HG02759 (cell line): ENCODE measurements around the gene BRMS1.
"Not testable (repeated sequence)": the region's sequence is repeated elsewhere in the genome, so short reads cannot be mapped to it uniquely, and the experiment has no call there.

Source experiments
- ATAC-seq: cut with Tn5 transposase; IDR thresholded peaks from one replicate; pipeline ENCODE4 v1.9.1; 2021; ENCODE audit warnings: mild to moderate bottlenecking, moderate library complexity; ENCODE audit not compliant: unreplicated experiment

Gene BRMS1

DNA sequence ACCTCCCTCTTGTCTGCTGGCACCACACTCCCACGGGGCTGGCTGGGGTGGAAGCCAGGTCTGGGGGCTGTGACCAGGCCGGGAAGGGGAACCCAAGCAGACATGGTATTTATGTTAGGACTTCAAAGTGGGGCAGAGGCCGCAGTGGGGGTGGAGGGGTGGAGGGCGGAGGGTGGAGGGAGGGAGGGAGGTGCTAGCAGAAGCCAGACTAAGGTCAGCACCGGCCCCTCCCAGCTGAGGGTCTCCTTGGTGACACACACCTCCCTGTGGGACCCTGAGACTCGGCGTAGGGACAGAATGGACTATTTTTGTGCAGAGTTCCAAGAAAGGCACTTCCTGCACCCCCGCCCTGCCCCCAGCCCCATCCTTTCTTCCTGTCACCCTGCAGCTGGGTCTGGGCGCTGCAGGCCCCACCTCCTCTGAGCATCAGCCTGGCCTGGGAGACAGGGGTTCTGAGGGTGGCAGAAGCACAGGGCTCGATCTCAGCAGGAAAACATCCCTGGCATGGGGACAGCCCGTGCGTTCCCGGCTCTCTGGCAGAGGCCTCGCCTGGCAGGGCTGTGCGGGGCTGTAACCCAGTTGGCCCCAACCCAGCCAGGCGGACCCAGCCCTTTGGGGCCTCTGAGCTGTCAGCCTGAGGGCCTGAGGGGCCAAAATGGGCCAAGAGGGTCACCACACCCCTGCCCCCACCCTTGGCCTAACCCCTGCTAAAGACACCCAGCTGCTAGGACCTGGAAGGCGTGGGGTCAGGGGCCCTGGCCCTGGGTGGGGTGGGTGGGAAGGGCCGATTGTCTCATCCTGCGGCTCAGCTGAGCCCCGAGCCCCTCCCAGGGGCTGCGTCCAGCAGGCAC, 18.4 kb downstream of the BRMS1 start:
- no peak for ATAC-seq

DNA sequence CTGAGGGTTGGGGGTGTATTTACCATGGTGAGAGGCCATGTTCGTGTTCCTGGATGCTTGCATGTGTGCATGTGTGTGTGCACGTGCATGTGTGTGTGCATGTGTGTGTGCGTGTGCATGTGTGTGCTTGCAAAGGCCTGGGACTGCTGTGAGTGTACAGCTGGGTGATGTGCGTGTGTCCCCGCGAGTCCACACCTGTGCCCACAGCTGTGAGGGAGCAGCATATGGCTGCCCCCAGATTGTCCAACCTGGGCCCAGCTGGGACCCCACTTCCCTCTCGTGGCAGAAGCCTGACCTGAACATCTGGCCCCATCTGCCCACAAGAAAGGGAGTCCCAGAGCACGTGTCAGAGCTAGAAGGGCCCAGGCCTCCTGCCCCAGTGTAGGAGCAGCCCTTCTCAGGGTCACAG, 19.6 kb downstream of the BRMS1 start:
- no peak for ATAC-seq

DNA sequence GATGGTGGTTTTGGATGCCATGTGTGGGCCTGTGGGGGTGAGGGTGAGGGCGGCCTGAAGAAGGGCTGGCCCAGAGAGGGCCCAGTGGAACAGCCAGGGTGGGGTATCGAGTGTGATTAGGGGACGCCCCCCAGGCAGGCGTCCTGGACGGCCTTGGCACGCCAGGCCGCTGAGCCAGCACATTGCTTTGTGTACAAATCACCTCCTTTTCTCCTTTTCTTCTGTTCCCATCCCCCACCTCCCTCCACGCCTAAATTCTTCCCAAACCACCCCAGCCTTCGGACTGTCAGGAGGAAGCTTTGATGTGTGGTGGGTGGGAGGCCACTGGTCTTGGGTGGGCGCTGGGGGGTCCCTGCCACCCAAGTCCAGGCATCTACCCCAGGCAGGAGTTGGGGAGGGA, 20.2 kb downstream of the BRMS1 start:
- ATAC-seq: no peak

DNA sequence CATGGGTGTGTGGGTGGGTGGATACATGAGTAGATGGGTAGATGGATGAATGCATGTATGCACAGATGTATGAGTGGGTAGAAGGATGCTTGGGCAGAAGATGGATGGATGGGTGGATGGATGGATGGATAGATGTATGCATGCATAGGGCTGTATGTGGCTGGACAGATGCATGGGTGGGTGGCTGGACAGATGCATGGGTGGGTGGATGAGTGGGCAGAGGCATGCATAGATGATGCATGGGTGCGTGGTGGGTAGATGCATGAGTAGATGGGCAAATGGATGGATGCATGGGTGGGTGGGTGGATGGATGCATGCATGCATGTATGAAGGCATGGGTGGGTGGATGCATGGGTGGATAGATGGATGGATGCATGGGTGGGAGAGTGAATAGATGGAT, 21.2 kb downstream of the BRMS1 start:
- no peak for ATAC-seq

- ATAC-seq: no peak
Observed at GRCh38 chr11:66322732-66323427, 22.0 kb downstream of the BRMS1 start.

DNA sequence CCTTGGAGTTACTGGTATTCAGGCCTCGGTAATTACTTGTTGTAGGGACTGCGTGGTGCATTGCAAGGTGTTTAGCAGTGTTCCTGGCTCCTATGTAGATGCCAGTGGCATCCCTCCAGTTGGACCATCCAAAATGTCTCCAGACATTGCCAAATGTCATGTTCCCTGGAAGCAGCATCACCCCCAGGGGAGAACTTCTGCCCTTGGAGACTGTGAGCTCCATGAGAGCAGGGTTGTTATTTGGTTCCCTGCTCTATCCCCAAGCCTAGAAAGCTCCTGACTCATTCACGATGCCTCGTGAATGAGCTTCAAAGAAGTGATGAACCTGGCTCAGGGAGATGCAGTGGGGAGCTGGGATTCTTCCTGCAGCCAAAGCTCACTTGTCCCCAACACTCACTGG, 23.3 kb downstream of the BRMS1 start:
- ATAC-seq: no peak

- ATAC-seq: not testable (repeated sequence)
Observed at GRCh38 chr11:66320748-66321147, 24.2 kb downstream of the BRMS1 start.

- ATAC-seq: not testable (repeated sequence)
Observed at GRCh38 chr11:66320289-66320688, 24.6 kb downstream of the BRMS1 start.

DNA sequence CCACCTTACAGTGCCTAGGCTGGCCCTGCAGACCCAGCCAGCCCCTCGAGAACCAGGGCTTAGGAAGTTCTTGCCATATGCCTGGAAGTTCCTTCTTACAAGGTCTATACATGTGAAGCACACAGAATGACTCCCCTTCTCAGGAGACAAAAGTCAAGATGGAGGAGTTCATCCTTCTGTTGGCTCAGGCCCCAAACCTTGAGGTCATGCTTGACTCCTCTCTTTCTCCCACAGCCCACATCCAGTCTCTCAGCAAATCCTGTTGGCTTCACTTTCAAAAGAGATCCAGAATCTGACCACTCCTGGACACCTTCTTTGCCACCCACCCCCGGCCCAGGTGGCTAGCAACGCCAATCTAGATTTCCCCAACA, 26.3 kb downstream of the BRMS1 start:
- ATAC-seq: no peak

GRCh38 chr11:66317723-66318599, 26.9 kb downstream of the BRMS1 start:
- no peak for ATAC-seq

- ATAC-seq: no peak
Observed at GRCh38 chr11:66317322-66317722, 27.6 kb downstream of the BRMS1 start.

DNA sequence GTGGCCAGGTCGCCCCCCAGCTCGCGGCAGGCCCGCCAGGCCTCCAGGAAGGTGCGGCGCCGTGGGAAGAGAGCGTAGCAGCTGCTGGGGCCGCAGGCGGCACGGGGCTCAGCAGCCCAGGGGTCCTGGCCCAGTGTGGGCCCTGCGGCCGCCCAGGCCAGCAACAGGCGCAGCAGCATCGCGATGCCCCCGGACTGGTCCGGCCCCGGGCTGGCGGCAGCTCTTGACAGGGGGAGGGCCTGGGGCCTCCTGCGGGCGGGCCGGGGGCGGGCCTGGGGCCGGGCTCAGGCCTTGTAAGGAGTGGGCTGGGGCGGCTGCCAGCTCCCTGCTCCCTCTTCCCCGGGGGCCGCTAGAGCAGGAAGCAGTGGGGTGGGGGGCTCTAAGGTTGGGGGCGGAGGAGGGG, 28.1 kb downstream of the BRMS1 start, which contains the start of gene CD248:
Gene CD248, minus strand, starts transcription at position 196 of the 403 bp plus-strand sequence. Its CDS starts 17 bp downstream, at position 179.
- ATAC-seq: no peak

- ATAC-seq: no peak
Observed at GRCh38 chr11:66315921-66316811, 28.7 kb downstream of the BRMS1 start.

GRCh38 chr11:66315498-66315885, 29.4 kb downstream of the BRMS1 start:
- no peak for ATAC-seq

- ATAC-seq: no peak
Observed at GRCh38 chr11:66314561-66315497, 30.1 kb downstream of the BRMS1 start.

- ATAC-seq: no peak
Observed at GRCh38 chr11:66314186-66314501, 30.8 kb downstream of the BRMS1 start.

- no peak for ATAC-seq
Observed at GRCh38 chr11:66313321-66314185, 31.4 kb downstream of the BRMS1 start.

DNA sequence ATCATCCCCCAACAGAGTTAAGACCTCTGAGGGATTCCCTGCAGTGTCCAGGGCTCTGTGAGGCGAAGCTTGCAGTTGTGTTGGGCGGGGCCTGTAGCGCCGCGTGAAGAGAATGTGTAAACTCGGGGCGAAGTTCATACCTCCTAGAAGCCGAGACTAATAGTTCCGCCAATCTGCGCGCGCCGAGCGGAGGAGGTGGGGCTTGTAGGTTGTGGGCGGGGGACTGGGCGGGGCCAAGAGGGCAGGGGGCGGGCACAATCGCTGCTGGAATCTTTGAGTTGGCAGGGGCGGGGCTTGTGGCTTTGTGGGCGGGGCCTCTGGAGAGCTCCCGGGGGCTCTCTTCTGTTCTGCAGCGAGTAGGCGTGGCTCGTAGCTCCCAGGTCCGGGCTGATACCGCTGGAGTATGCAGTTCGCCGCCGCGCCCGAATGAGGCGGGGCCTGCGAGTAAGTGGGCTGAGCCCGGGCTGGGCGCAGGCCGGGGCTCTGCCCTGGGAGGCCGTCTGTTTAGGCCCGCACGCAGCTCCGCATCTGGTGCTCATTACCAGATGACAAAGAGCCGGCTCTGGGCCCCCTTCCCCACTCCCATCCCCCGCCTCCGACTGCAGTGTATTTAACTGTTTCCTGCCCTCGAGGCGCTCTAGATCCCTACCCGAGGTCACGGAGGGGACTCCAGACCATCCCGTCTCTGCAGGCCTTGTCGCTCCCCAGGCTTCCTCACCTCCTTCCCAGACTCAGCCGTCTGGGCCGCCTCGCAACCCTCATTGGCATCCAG, 32.2 kb downstream of the BRMS1 start:
- ATAC-seq: peak; percentile 64
